CD4-positive, alpha-beta T cell treated with Interleukin-17A for 1 hour (primary cell): Measurements from ENCODE around the gene LRP3.
A peak's percentile ranks its signal among the peaks of the same experiment; 100 is the strongest.
"Not testable (repeated sequence)": the region's sequence is repeated elsewhere in the genome, so short reads cannot be mapped to it uniquely, and the experiment has no call there.

Source experiments
- DNase-seq: peaks from one replicate; pipeline ENCODE4 v3.0.0-alpha.2; 2020

The LRP3 gene

GRCh38 chr19:33193865-33194362 lies at the start of gene LRP3:
TSS of gene LRP3 (plus strand) at chr19:33194330. CDS start at chr19:33194786, 456 bp downstream.
- no peak for DNase-seq

GRCh38 chr19:33146209-33146608 lies 47.9 kb upstream of the LRP3 start:
- no peak for DNase-seq

GRCh38 chr19:33147538-33147937 lies 46.6 kb upstream of the LRP3 start:
- DNase-seq: no peak

- DNase-seq: no peak
Observed at GRCh38 chr19:33150852-33151518, 43.1 kb upstream of the LRP3 start.

- no peak for DNase-seq
Observed at GRCh38 chr19:33152176-33152575, 42.0 kb upstream of the LRP3 start.

GRCh38 chr19:33152625-33153024 lies 41.5 kb upstream of the LRP3 start:
- not testable (repeated sequence) for DNase-seq

- DNase-seq: not testable (repeated sequence)
Observed at GRCh38 chr19:33154313-33154712, 39.8 kb upstream of the LRP3 start.

GRCh38 chr19:33156334-33156733 lies 37.8 kb upstream of the LRP3 start:
- no peak for DNase-seq

GRCh38 chr19:33157906-33158305 lies 36.2 kb upstream of the LRP3 start:
- DNase-seq: no peak

- DNase-seq: no peak
Observed at GRCh38 chr19:33158365-33158764, 35.8 kb upstream of the LRP3 start.

- no peak for DNase-seq
Observed at GRCh38 chr19:33159149-33159548, 35.0 kb upstream of the LRP3 start.

- DNase-seq: no peak
Observed at GRCh38 chr19:33159893-33160292, 34.2 kb upstream of the LRP3 start.

- DNase-seq: no peak
Observed at GRCh38 chr19:33161201-33161600, 32.9 kb upstream of the LRP3 start.

- no peak for DNase-seq
Observed at GRCh38 chr19:33163481-33163880, 30.6 kb upstream of the LRP3 start.

GRCh38 chr19:33166037-33166436 lies 28.1 kb upstream of the LRP3 start:
- not testable (repeated sequence) for DNase-seq

- DNase-seq: no peak
Observed at GRCh38 chr19:33167438-33167837, 26.7 kb upstream of the LRP3 start.

GRCh38 chr19:33168528-33168927 lies 25.6 kb upstream of the LRP3 start:
- no peak for DNase-seq

- DNase-seq: no peak
Observed at GRCh38 chr19:33171222-33171795, 22.8 kb upstream of the LRP3 start.

- DNase-seq: no peak
Observed at GRCh38 chr19:33171916-33172359, 22.2 kb upstream of the LRP3 start.

- no peak for DNase-seq
Observed at GRCh38 chr19:33174186-33174585, 19.9 kb upstream of the LRP3 start.

GRCh38 chr19:33175156-33175782 lies 18.9 kb upstream of the LRP3 start:
- DNase-seq: no peak

- DNase-seq: no peak
Observed at GRCh38 chr19:33175886-33176669, 18.1 kb upstream of the LRP3 start.

GRCh38 chr19:33176670-33177416 lies 17.3 kb upstream of the LRP3 start:
- peak; percentile 99 for DNase-seq
